HL-60 (cell line): ENCODE data around the gene CASP6.

Experiments used
- DNase-seq, 2 experiments: peaks; one replicate each; pipeline ENCODE4 v3.0.0-alpha.2; 2010 to 2020; ENCODE audit warnings: low read depth in 1 of 2, low spot score in 1 of 2
- H3K27ac ChIP-seq: fragments of 250-450 bp; sonication (Bioruptor Pico); replicated peaks from 2 replicates; pipeline ENCODE4 v1.5.1; 2020; ENCODE audit warnings: mild to moderate bottlenecking, moderate library complexity
- H3K27me3 ChIP-seq: fragments of 250-450 bp; sonication (Bioruptor Pico); 2 replicates; pipeline ENCODE4 v1.5.1; 2021; ENCODE audit warnings: mild to moderate bottlenecking, moderate library complexity; ENCODE audit not compliant: insufficient read depth, poor library complexity, severe bottlenecking
- H3K4me3 ChIP-seq: replicated peaks from 2 replicates; pipeline ENCODE4 v1.5.1; 2011; ENCODE audit warnings: mild to moderate bottlenecking, control low read depth, low read length; ENCODE audit not compliant: insufficient read depth
- CTCF ChIP-seq: IDR thresholded peaks from one replicate; pipeline ENCODE4 v1.5.1; 2011; ENCODE audit warnings: low read length, control low read depth, inconsistent platforms; ENCODE audit not compliant: insufficient read depth
- GABPA ChIP-seq: IDR thresholded peaks from 2 replicates; pipeline ENCODE4 v1.6.1; 2012; ENCODE audit warnings: low read depth
- POLR2AphosphoS5 ChIP-seq: IDR thresholded peaks from 2 replicates; pipeline ENCODE4 v1.6.1; 2012; ENCODE audit warnings: low read depth
- SPI1 ChIP-seq: IDR thresholded peaks from 2 replicates; pipeline ENCODE4 v1.6.1; 2012; ENCODE audit warnings: low read depth, mild to moderate bottlenecking, borderline replicate concordance
- TF ChIP-seq, protein P1 (sequence below): IDR thresholded peaks from 2 replicates; pipeline ENCODE4 v1.6.1; 2012; ENCODE audit warnings: low read depth; ENCODE audit not compliant: insufficient replicate concordance

Gene CASP6

GRCh38 chr4:109746728-109747127 lies 43.5 kb upstream of the CASP6 start:
- no peak for TF ChIP-seq CTCF
- no peak for TF ChIP-seq SPI1
- no peak for TF ChIP-seq POLR2AphosphoS5
- TF ChIP-seq GABPA, result no peak
- TF ChIP-seq, protein P1, sequence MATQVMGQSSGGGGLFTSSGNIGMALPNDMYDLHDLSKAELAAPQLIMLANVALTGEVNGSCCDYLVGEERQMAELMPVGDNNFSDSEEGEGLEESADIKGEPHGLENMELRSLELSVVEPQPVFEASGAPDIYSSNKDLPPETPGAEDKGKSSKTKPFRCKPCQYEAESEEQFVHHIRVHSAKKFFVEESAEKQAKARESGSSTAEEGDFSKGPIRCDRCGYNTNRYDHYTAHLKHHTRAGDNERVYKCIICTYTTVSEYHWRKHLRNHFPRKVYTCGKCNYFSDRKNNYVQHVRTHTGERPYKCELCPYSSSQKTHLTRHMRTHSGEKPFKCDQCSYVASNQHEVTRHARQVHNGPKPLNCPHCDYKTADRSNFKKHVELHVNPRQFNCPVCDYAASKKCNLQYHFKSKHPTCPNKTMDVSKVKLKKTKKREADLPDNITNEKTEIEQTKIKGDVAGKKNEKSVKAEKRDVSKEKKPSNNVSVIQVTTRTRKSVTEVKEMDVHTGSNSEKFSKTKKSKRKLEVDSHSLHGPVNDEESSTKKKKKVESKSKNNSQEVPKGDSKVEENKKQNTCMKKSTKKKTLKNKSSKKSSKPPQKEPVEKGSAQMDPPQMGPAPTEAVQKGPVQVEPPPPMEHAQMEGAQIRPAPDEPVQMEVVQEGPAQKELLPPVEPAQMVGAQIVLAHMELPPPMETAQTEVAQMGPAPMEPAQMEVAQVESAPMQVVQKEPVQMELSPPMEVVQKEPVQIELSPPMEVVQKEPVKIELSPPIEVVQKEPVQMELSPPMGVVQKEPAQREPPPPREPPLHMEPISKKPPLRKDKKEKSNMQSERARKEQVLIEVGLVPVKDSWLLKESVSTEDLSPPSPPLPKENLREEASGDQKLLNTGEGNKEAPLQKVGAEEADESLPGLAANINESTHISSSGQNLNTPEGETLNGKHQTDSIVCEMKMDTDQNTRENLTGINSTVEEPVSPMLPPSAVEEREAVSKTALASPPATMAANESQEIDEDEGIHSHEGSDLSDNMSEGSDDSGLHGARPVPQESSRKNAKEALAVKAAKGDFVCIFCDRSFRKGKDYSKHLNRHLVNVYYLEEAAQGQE, result no peak
- H3K27me3 ChIP-seq, result peaks cover 3% of the 10 kb centered on the region
- H3K4me3 ChIP-seq, result no peak overlapping the region
- no peak for DNase-seq
- no peak overlapping the region for H3K27ac ChIP-seq

- peaks cover 3% of the 10 kb centered on the region for H3K27me3 ChIP-seq
- no peak overlapping the region for H3K27ac ChIP-seq
- TF ChIP-seq POLR2AphosphoS5 (no peak), GABPA (no peak), SPI1 (no peak), CTCF (no peak)
- TF ChIP-seq, protein P1, result no peak
- no peak overlapping the region for H3K4me3 ChIP-seq
- DNase-seq, result no peak
Measured at GRCh38 chr4:109745830-109746229, 42.6 kb upstream of the CASP6 start.

DNA sequence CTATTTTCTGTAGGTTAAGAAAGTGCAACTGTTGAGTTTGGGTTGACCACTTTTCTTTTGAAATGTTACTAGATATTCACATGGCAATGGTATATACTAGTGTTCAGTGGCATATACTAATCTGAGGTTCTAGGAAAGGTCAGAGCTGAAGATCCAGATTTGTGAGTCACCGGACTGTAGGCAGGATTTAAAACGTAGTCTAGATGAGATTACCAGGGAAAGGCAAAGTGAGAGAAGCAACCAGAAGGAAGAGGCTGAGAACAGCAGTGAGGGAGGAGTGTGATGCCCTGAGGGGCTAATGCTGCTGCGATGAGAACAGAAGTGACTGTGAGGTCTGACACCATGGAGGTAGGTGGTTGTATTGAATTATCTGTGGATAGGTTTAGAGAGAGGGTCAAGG lies 36.3 kb upstream of the CASP6 start:
- Histone ChIP-seq H3K4me3 (no peak overlapping the region), H3K27ac (no peak overlapping the region), H3K27me3 (peaks cover 3% of the 10 kb centered on the region)
- TF ChIP-seq GABPA (no peak), POLR2AphosphoS5 (no peak), SPI1 (no peak), CTCF (no peak)
- TF ChIP-seq, protein P1, result no peak
- no peak for DNase-seq
